Measurements from ENCODE around the gene CAD. TPM values are rescaled to one million over a fixed set of nuclear protein-coding genes. Genes with fewer than 3 reads are reported as not detected.

The CAD gene
- total and polyA plus RNA-seq, 9 of the 15 experiments (the other 6 are each of a cell fraction or from before 2014, with no cell fraction given): 7.5 to 126 (median 33.7) TPM

- no peak for FAIRE-seq
- 63% methylated on average over 10 of the region's 13 CpGs for WGBS (ENCODE audit: insufficient coverage, low coverage, missing lambda C conversion rate)
Measured at GRCh38 chr2:27251766-27252165, 34.6 kb downstream of the CAD start.

GRCh38 chr2:27255187-27255586 lies 38.0 kb downstream of the CAD start:
- 0% methylated on average over 11 of the region's 13 CpGs for WGBS (ENCODE audit: insufficient coverage, low coverage, missing lambda C conversion rate)
- ChIA-PET POLR2A (interaction anchor here (0.5 to 1.1 kb wide), 3 partner anchors 16 to 356 kb away, joined by 3 to 4 read pairs (median 3); no protein-coding TSS in a partner anchor), CTCF (ENCODE audit: low intra/inter-chr PET ratio) (no interaction called here)
- no peaks in the 10 kb centered on the region for H3K9me1 ChIP-seq (ENCODE audit: control insufficient read depth, insufficient read depth, low read length)
- peaks cover 15 to 38% of the 10 kb centered on the region in 2 experiments for H3K4me1 ChIP-seq (replicated peaks in 1 of 2; ENCODE audit: control insufficient read depth in 2 of 2, insufficient read depth in 2 of 2, low read length in 2 of 2)
- in situ Hi-C loops (cut with MboI) (no loop called here), intact Hi-C loops (cut with micrococcal nuclease) (no loop called here)
- H3K36me3 ChIP-seq (ENCODE audit: control insufficient read depth, insufficient read depth, low read length): no peaks in the 10 kb centered on the region
- peaks cover 3 to 12% of the 10 kb centered on the region in 2 experiments; a peak in 3 of 5 replicates for H3K27me3 ChIP-seq (ENCODE audit: control insufficient read depth in 2 of 2, insufficient read depth in 2 of 2, low read length in 2 of 2)
- no peak overlapping the region for H2AFZ ChIP-seq (ENCODE audit: low read depth, low read length)
- H3K9me3 ChIP-seq (replicated peaks; ENCODE audit: control insufficient read depth, insufficient read depth, low read depth, low read length): no peaks in the 10 kb centered on the region
- ATAC-seq (peak; percentile 78), DNase-seq (ENCODE audit: extremely low read depth in 1 of 4, low spot score in 3 of 4) (peak; percentile 77 to 81 (median 78)), FAIRE-seq (peak; percentile 82)
- peak overlapping the region in 1 of 2 experiments; percentile 78; a peak in 2 of 4 replicates for H3K9ac ChIP-seq (ENCODE audit: insufficient read depth in 1 of 2, low read depth in 2 of 2, low read length in 2 of 2)
- peak overlapping the region; percentile 13; the same call in 1 of the 2 replicates for H3K4me2 ChIP-seq (ENCODE audit: insufficient read depth, low read length)
- no TSS peak for BruUV-seq (replicated peaks)
- no peaks in the 10 kb centered on the region for H3K79me2 ChIP-seq (ENCODE audit: control insufficient read depth, insufficient read depth, low read length)
- no peak overlapping the region for H3K4me3 ChIP-seq
- no peaks in the 10 kb centered on the region; the same call in none of the 2 replicates for H4K20me1 ChIP-seq (replicated peaks; ENCODE audit: control insufficient read depth, insufficient read depth, low read length)
- no peak overlapping the region for H3K27ac ChIP-seq (ENCODE audit: extremely low read depth, low read depth, low read length)
- TF ChIP-seq EP300 (IDR thresholded peaks at IDR 0.05; ENCODE audit: low read length) (peak; percentile 67), RCOR1 (IDR thresholded peaks at IDR 0.05; ENCODE audit: borderline replicate concordance in 1 of 2, low read depth in 2 of 2, low read length in 2 of 2) (peak in 1 of 2 experiments; percentile 86; a peak in 2 of 4 replicates), TCF3 (CRISPR knock-in tag; IDR thresholded peaks at IDR 0.05) (peak; percentile 93), CTBP1 (IDR thresholded peaks at IDR 0.05; ENCODE audit: borderline replicate concordance) (peak; percentile 85; the same call in 1 of the 2 replicates), ZNF311 (CRISPR knock-in tag; IDR thresholded peaks at IDR 0.05) (no peak), MTA3 (IDR thresholded peaks at IDR 0.05; ENCODE audit: borderline replicate concordance) (peak; percentile 59; the same call in 1 of the 2 replicates), NCOR1 (IDR thresholded peaks at IDR 0.05) (peak; percentile 76), KLF16 (IDR thresholded peaks at IDR 0.05) (peak; percentile 51; the same call in 1 of the 2 replicates), HDAC1 (IDR thresholded peaks at IDR 0.05) (peak in 1 of 2 experiments; percentile 50; a peak in 1 of 4 replicates), BCOR (IDR thresholded peaks at IDR 0.05) (peak; percentile 35; the same call in 1 of the 2 replicates), TEAD4 (IDR thresholded peaks at IDR 0.05; ENCODE audit: low read length) (peak; percentile 68; the same call in 1 of the 2 replicates), TEAD4 (CRISPR knock-in tag; IDR thresholded peaks at IDR 0.05; ENCODE audit: borderline replicate concordance) (no peak), SMARCE1 (IDR thresholded peaks at IDR 0.05) (peak; percentile 58; the same call in 1 of the 2 replicates), NCOA2 (IDR thresholded peaks at IDR 0.05; ENCODE audit: partially characterized antibody in 2 of 2) (no peak), ESRRA (IDR thresholded peaks at IDR 0.05; ENCODE audit: borderline replicate concordance, low read depth) (peak; percentile 61; the same call in 1 of the 2 replicates)

More at GRCh38 chr2:27251766-27252165, 34.6 kb downstream of the CAD start:
- DNase-seq (ENCODE audit: extremely low read depth in 1 of 4, low spot score in 3 of 4) (no peak), ATAC-seq (no peak)
- H2AFZ ChIP-seq (ENCODE audit: low read depth, low read length): no peak overlapping the region
- no TSS peak for BruUV-seq (replicated peaks)
- H3K9ac ChIP-seq (ENCODE audit: insufficient read depth in 1 of 2, low read depth in 2 of 2, low read length in 2 of 2): no peak overlapping the region
- no peaks in the 10 kb centered on the region for H3K9me3 ChIP-seq (replicated peaks; ENCODE audit: control insufficient read depth, insufficient read depth, low read depth, low read length)
- H3K27me3 ChIP-seq (ENCODE audit: control insufficient read depth in 2 of 2, insufficient read depth in 2 of 2, low read length in 2 of 2): peaks cover 0 to 6% of the 10 kb centered on the region in 2 experiments; a peak in 1 of 5 replicates
- H3K9me1 ChIP-seq (ENCODE audit: control insufficient read depth, insufficient read depth, low read length): no peaks in the 10 kb centered on the region
- no peak overlapping the region for H3K4me2 ChIP-seq (ENCODE audit: insufficient read depth, low read length)
- intact Hi-C loops (cut with micrococcal nuclease) (no loop called here), in situ Hi-C loops (cut with MboI) (no loop called here)
- H3K27ac ChIP-seq (ENCODE audit: extremely low read depth, low read depth, low read length): no peak overlapping the region
- ChIA-PET CTCF (ENCODE audit: low intra/inter-chr PET ratio) (interaction anchor here (0.9 kb wide), 1 partner anchor 51 kb away, joined by 7 read pairs; no protein-coding TSS in a partner anchor), POLR2A (interaction anchor here (0.6 to 1.0 kb wide), 2 partner anchors 16 to 534 kb away, joined by 3 read pairs; no protein-coding TSS in a partner anchor)
- H3K4me1 ChIP-seq (replicated peaks in 1 of 2; ENCODE audit: control insufficient read depth in 2 of 2, insufficient read depth in 2 of 2, low read length in 2 of 2): peaks cover 15 to 30% of the 10 kb centered on the region in 2 experiments
- H3K4me3 ChIP-seq: no peak overlapping the region
- TF ChIP-seq HDAC6 (IDR thresholded peaks at IDR 0.05; ENCODE audit: low read depth, low read length): no peak
- H3K79me2 ChIP-seq (ENCODE audit: control insufficient read depth, insufficient read depth, low read length): no peaks in the 10 kb centered on the region
- no peaks in the 10 kb centered on the region; the same call in 1 of the 2 replicates for H4K20me1 ChIP-seq (replicated peaks; ENCODE audit: control insufficient read depth, insufficient read depth, low read length)
- no peaks in the 10 kb centered on the region for H3K36me3 ChIP-seq (ENCODE audit: control insufficient read depth, insufficient read depth, low read length)
